Umbilical cord (tissue), 2 donors: ENCODE measurements around the gene NAALADL1. TPM values are rescaled to one million over a fixed set of nuclear protein-coding genes. Genes with fewer than 3 reads are reported as not detected.

Source experiments
- DNase-seq: peaks from one replicate; pipeline ENCODE4 v3.0.0-alpha.2; 2015; ENCODE audit warnings: low spot score
- total RNA-seq: library from RNA; depleted of rRNA; stranded (reverse); fragments of >200 nt; gene quantifications from one replicate; pipeline ENCODE4 v1.2.3, GENCODE V29; 2014; ENCODE audit warnings: low replicate concordance; ENCODE audit not compliant: insufficient read depth

Gene NAALADL1
- total RNA-seq, 1 donor from 2014 or later = 4.1 TPM

DNA sequence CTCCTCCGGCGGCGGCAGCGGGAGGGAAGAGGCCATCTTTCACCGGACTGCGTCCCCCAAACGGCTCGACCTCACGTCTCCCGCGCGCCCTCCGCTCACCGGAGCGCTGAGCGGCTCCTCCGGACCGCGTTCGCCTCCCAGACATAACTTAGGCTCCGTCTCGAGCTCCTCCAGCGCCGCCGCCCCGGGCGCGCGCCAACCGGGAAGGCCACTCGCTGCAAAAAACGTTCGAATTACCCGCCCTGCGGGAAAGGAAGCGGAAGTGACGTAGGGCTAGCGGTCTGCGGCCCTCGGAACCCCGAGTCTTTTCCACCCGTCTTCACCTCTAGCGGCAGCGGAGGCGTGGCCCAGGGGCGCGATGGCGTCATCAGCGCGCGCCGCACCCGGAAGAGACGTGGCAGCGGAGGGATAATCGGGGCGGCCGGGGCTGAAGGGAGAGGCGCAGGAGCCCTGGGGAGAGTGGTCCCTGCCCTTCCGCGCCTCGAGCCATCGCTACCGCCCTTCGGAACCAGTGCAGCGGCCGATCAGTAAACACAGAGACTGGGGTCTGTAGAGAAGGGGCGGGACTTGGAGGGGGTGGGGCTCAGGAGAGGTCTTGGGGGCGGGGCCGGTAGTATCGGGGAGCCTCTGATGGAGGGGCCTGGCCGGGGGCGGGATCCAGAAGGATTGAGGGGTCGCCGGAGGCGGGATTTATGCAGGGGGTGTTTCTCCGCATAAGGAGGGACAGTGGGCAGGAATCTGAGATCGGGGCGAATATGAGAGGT lies 25.7 kb upstream of the NAALADL1 start, which contains the start of the genes CDCA5 and ZFPL1:
Gene CDCA5 (minus strand): TSS at position 207 of the 764 bp plus-strand sequence. CDS start 62 bp downstream, at position 145.
Gene ZFPL1 (plus strand): TSS at position 389 of the 764 bp plus-strand sequence. CDS start 477 bp downstream, outside the sequence.
- peak; percentile 95 for DNase-seq

DNA sequence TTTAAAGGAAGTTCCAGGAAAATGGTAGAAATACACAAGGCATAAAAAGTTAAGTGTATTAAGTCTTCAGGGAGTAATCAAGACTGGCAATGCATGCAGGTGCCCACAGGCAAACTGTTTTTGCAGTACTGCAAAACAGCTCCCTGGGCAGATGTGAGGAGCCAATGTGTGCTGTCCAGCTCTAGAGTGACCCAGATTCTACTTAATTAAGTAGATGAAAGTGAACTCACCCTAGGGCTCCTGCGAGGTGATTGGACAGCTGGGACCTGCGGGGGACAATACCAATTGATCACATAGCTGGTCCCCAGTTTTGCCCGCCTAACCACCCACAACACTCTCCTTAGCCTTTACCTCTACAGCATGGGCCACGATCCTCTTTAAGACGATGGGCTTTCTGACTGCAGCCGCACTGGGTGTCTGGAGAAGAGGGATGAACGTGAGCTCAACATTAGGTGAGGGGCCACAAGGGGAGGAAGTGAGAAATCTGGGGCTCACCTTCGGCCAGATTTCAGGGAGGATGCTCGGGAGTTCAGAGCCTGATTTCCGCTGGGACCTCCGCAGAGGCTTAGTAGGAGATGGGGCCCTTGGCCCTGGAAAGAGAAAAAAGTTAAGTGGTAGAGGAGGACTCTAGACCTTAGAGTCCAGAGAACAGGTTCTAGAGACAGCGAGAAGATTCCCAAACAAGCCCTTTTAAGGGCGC lies 24.9 kb upstream of the NAALADL1 start:
- DNase-seq = no peak

DNA sequence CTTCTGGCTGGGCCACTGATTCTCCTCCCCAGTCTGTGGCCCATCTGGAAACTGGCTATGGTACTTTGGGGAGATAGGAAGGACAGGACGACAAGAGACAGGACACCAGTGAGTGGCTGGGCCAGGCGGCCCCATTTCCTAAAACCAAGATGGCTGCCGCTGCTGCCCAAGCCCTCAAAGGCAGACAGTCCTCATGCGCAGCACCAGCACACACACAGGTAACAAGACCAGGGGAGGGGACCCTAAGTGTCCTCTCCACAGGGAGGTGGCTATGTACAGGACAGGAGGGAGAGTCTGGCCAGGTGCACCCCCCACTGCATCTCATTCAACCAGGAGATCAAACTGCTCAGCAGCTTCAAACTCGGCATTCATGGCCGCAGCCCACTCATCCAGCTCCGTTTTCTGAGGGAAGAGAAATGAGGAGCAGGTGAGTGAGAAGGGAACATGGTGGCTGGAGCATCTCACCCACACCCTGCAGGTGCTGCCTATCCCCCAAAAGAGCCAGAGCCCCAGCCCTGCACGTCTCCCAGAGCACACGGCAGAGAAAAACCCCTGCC lies 20.5 kb upstream of the NAALADL1 start:
- no peak for DNase-seq

DNA sequence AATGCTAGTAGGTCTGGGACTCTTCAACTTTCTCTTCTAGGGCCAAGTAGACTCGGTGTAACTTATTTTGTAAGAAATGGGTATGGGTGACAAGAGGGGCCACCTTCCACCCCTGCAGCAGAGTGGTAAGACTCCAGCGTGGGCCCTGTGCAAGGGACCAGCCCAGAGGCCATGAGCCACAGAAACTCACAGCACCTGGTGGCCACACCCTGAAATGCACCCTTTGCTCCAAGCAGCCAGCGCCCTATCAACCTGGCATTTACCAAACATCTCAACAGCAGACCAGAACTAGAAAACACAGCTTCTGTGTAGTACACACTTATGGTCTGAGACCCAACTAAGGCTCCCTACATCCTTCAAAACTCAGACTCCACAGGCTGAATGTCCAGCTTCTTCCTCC lies 19.8 kb upstream of the NAALADL1 start:
- DNase-seq = no peak

DNA sequence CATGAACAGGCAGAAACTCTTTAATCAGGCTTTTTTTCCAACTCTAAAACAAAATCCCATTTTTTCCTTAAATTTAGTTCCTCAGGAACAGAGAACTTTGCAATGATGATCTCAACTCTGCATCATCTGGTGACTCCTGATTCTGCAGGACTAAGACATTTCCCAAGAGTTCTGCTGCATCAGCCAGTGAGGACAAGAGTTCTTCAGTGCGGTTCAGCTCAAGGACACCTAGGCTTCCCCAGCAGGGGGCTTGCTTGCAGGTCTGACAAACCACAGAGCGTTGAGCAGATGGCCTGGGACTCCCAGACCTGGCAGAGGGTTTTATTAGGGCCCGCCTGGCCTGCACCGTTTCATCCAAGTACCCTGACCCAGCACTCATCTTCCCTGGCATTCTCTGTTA lies 19.1 kb upstream of the NAALADL1 start:
- DNase-seq = no peak

DNA sequence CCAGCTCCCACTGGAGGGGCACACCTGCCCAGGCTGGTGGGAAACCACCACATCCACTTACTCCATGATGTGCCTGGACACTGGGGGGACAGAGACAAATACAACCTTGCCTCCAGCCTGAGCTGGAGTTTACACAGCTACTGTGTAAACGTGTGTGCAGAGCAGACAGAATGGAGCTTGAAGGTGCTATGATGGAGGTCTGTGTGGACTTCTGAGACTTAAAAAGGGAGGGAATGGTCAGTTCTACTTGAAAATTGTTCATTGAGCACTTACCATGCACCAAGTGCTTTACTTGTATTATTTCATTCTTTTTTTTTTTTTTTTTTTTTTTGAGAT lies 14.2 kb upstream of the NAALADL1 start:
- DNase-seq = no peak

DNA sequence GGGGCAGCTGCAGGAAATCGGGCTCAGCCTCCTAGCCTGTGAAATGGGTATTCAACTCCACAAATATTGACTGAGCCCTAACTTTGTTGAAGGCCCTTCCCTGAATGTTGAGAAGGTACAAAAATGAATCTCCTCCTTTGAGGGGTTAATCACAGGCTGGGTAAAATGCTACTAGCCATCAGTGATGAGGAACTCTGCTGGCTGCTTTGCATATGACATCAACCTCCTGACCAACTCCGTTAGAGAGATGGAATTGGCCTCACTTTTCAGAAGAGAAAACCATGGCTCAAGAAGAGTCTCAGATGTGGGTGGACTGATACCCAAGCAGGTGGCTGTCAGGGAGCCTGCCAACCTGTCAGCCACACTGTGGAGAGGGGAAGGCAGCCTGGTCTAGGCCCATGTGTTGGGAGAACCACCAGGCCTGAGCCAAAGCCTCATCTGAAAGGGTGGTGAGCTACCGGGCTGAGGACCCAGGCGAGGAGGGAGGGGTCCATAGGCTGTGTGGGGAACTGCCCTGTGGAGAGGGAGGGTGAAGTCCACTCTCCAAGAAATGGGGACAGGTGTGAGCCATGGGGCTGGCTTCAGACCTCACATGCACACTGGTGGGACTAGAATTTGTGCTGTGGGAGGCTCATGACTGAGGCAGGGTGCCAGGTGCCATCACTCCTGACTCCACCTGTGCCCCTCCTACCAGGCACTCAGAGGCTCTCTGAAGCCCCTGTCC lies 13.7 kb upstream of the NAALADL1 start:
- DNase-seq = no peak

DNA sequence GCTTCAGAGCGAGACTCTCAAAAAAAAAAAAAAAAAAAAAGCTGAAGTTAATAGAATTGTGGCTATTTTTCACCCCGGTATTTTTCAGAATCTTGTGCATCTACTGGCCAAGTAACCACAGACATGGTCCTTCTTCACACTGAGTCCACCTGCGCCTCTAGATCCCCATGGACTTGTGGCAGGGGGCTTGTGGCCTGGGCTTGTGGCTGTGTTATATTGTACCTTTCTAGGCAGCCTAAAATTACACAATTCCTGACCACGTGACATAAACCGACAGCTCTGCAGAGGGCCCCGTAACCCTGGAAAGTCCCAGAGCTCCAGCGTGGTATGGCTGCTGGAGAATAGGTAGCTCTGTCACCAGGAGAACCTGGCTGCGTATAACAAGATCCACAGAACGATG lies 10.9 kb upstream of the NAALADL1 start:
- DNase-seq = no peak

DNA sequence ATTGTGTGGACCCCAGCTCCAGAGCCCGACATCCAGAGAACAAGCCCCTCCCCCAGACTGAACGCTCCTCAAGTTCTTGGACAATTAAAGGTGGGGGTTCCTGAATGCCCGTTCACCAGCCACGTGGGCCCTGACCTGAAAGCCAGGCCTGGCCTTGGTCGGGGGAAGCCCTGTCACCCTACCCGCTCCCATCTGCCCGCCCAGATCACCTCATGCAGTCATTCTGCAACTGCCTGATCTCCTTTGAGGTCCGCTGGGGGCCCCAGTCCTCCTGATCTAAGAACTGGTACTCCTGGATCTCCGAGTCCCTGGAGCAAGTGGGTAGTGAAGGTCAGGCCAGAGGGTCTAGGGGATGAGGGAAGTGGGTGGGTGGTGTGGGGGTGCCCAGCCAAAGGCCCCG lies 9.1 kb upstream of the NAALADL1 start:
- no peak for DNase-seq

DNA sequence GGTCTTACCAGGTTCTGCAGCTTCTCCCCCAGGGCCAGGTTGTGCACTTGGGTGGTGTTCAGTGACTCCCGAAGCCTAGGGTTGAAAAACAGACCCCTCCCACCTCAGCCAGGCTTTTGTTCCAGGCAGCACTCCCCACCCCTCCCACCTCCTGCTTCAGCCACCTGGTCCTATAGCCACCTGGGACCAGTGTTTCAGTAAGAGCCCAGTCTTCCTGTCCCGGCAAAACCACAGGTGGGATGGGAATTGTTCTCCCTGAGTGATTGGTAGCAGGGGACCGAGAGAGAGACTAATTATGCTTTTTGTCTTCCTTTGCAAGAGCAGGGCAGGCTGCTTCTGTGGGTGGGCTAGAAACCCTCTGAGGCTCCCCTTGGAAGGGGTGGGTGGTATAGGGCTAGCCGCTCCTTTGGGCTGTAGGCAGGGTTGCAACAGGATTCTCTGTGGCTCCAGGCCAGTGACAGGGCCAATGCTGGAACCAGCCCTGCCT lies 8.5 kb upstream of the NAALADL1 start:
- no peak for DNase-seq

DNA sequence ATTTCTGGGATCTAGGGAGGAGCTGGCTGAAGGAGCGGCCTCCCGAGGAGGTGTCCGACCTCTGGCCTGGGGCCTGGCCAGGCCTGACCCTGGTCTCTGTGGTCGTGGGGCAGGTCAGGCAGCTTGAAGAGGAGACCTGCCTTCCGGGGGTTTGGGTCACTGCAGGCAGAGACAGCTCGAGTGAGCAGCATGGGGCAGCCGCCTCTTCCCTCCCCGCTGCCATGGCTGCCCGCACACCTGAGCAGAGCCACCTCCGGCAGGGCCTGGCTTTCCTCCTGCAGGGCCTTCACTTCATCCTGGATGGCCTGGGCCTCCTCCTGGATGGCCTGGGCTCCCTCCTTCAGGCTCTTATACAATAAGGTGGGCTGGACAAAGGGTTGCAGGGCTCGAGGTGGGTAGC lies 8.0 kb upstream of the NAALADL1 start:
- no peak for DNase-seq

DNA sequence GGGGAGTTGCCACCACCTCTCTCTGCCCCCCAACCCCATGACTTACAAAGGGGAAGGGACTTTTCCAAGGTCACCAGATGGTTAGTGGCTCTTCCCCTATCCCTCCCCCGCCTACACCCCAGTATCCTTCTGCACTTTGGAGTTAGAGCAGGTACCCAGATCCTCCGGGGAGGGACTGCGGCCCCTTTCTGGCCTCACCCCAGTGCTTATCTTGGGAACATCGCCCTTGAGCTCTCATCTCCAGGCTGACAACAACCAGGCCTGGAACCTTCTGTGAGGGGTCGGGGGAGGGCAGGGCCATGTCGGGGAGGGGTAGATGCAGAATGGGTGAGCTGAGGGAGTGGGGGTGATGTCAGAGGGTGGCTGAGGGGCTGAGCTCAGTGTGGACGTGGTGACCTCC lies 7.5 kb upstream of the NAALADL1 start:
- peak; percentile 17 for DNase-seq

DNA sequence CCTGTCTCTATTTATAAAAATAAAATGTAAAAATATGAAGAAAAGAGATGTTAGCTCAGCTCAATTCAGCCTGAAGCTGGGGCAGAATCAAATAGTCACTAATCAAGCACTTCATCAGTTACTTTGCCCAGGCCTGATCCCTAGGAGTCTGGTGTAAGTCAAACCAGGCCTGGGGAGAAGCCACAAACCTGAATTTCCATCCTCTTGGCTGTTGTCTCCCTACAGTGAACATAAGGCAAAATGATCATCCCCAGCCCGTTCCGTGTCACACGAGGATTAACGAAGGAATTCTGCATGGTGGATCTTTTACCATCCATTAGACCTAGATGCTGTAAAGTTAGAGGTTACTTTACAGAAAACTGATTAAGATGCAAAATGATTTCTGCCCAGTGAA lies 6.5 kb upstream of the NAALADL1 start:
- DNase-seq = peak; percentile 57

DNA sequence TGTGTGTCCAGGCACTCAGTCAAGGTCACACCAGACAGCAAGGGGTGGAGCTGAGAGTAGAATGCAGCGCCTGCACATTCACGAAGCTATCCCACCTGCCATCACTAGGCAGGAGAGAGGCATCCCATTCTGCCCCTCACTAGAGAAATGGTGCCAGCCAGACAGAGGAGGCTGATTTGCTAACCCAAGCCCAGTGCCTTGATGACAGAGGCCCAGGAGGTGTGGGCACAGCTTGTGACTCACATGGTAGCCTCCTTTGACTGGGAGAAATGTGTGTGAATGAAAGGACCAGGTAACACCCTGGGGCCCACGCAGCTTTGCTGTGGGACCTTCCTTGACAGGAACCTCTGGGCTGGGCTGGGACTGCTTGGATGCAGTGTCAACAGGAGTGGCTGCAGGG lies 5.2 kb upstream of the NAALADL1 start:
- no peak for DNase-seq

DNA sequence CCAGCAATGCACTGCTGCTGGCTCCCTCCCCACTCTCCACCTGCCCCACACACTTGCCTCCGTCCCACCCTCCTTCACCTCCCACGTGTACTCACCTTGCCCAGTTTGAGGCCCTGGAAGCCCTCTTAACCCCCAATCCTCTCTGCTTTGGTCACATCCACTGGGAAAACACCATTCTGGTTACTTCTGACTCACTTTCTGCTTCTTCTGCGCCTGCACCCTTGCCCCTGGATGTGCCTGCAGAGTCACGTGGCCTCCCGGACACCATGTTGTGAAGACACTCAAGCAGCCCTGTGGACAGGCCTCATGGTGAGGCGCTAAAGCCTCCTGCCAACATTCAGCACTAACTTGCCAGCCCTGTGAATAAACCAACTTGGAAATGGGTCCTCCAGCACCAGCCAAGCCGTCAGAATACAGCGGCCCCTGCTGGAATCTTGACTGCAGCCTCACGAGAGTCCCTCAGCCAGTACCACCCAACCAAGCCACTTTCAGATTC lies 2.6 kb upstream of the NAALADL1 start:
- DNase-seq = no peak

DNA sequence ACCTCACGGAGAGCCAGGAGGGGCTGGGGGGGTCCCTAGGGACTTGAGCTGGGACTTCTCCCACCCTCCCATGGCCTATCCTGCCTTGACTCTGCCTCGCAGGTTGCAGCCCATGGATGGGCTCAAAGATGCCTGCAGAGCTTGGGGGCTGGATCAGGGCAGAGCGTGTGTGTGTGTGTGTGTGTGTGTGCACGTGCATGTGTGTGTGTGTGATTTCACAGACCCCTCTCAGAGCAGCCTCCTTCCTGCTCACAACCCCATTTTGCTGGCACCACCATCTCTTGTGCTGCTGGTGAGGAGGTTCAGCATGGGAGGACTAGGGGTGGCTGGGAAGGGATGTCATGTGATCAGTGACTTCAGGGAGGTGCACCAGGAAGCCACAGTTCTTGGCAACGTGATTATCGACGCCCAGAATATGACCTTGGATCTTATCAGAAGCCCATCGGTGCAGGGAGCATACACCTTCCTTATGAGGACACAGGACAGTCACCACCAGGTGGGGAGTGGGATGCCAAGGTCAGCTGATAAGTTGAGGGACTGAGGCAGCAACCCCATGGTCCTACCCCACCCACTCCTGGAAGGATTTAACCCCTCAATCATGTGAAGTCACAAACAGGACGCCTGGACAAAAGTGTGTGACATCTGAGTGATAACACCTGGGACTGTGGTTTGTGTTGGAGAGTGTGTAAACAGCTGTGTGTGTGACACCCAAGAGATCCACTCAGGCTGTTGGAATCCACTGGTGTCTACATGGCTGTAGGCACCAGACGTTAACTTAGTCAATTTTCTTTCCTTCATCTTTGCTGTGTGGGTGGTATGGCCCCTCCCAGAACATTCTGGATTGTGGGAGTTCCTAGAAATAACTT lies 1.8 kb upstream of the NAALADL1 start:
- no peak for DNase-seq

DNA sequence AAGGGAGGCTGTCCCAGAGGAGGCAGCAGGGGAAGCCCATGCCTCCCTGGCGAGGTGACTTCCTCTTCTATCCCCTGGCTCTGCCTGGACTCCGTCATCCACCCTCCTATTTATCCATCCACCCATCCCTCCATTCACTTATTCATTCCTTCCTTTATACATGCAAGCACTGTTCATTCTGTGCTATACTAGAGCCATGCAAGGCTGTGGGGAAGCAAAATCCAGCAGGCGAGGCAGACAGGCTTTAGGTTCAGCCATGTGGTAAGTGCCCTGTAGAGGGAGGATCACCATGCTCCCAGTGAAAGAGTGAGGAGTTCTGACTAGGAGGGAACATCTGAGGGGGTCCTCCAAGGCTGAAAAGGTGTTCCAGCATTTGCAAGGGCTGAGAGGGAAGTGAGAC lies 1.2 kb upstream of the NAALADL1 start:
- DNase-seq = no peak

DNA sequence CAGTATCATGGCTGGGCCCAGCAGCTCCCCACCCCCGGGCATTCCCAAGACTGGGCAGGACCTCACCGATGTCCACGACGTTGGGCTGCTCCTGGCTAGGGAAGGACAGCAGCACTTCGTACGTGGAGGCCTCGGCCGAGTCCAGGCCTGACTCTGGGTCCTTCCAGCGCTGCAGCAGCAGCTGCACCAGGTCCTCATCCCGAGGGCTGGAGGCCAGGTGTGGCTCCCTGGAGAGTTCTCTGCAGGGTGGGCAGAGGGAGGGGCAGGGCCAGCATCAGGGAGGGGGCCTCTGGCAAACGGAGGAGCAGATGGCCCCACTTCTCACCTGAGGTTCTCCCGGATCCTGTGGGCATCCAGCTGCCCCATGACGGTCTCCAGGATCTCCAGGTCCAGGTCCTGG lies 341 bp downstream of the NAALADL1 start:
- no peak for DNase-seq

DNA sequence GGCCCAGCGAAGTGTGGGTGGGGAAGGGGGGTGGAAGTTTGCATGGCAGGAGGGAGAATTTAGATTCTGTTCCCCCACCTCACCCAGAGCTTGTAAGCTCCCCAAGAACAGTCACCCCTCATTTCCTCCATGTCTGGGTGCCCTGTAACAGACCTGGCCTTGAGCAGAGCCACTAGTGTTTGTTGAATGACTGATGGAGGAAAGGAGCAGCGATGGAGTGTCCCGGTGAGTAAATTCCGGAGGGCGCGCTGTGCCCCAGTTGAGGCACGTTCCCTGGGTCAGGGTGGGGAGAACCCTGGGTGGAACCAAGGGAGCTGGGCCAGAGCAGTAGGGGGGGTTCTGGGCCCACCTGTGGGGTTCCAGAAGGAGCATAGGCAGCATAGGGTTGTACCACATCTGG lies 827 bp downstream of the NAALADL1 start:
- no peak for DNase-seq

DNA sequence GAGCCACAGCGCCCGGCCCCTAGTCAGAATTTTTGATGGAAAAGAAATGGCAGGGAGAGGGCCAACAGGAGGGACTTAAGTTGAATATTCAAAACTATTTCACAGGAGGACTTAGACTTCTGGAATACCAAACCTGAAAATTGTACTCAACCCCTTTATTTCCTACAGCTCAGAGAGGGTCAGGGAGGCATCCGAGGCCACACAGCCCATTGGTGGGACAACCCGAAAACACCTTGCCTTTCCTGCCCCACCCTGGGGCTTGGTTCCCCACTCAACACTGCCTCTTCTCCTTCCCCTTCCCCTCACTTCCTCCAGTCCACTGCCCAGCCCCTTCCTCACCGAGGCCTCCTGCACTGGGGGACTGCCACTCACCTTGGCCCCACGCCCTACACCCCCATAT lies 1.4 kb downstream of the NAALADL1 start:
- no peak for DNase-seq

DNA sequence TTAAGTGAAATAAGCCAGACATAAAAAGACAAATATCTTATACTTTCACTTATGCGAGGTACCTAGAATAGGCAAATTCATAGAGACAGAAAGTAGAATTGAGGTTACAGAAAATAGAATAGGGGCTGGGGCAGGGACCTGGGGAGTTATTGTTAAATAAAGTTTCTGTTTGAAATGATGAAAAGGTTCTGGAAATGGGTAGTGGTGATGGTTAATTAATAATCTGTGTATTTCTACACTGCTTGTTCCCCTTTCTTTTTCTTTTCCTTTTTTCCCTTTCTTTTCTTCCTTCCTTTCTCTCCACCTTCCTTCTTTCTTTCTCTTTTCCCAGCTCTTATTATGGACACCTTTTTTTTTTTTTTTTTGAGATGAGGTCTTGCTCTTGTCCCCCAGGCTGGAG lies 2.8 kb downstream of the NAALADL1 start:
- no peak for DNase-seq
